ENCODE results near the gene MOSMO.
"Not testable (repeated sequence)": the region's sequence is repeated elsewhere in the genome, so short reads cannot be mapped to it uniquely, and the experiment has no call there.

Gene MOSMO

DNA sequence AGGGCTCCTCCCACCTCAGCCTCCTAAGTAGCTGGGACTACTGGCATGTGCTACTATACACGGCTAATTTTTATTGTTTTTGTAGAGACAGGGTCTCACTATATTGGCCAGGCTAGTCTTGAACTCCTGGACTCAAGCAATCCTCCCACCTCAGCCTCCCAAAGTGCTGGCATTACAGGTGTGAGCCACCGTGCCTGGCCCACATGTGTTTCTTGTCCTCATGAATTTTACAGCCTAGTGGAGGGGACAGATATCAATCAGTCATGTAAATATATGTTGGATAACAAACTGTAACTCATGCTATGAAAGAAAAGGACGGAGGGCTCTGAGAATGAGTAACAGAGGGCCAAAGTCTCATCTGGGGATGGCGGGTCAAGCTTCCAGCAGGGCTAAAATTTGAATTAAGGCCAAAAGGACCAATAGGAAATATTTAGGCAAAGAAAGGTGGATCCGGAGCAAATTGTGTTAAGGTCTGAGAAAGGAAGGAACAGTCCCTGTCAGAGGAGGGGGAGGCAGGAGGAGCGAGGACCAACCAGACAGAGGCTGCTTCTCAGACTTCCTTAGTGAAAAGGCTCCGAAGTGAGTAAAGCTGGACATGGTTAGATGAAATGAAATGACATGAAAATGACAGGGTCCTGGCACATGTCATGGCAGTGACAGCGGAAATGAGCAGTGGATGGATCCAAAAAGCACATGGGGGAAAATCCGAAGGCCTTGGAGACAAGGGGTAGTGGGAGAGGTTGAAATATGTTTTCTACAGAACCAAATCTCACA, 10.8 kb upstream of the MOSMO start:
- Mint-ChIP-seq H3K4me1 (peaks cover 5% of the 10 kb centered on the region), H3K27me3 (ENCODE audit: low read depth, poor library complexity) (peaks cover 38% of the 10 kb centered on the region), H3K4me3 (no peak overlapping the region), H3K9me3 (no peaks in the 10 kb centered on the region), H3K36me3 (ENCODE audit: low read depth) (no peaks in the 10 kb centered on the region), H3K27ac (peak overlapping the region; percentile 47)
- TF ChIP-seq, protein P1, sequence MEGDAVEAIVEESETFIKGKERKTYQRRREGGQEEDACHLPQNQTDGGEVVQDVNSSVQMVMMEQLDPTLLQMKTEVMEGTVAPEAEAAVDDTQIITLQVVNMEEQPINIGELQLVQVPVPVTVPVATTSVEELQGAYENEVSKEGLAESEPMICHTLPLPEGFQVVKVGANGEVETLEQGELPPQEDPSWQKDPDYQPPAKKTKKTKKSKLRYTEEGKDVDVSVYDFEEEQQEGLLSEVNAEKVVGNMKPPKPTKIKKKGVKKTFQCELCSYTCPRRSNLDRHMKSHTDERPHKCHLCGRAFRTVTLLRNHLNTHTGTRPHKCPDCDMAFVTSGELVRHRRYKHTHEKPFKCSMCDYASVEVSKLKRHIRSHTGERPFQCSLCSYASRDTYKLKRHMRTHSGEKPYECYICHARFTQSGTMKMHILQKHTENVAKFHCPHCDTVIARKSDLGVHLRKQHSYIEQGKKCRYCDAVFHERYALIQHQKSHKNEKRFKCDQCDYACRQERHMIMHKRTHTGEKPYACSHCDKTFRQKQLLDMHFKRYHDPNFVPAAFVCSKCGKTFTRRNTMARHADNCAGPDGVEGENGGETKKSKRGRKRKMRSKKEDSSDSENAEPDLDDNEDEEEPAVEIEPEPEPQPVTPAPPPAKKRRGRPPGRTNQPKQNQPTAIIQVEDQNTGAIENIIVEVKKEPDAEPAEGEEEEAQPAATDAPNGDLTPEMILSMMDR (IDR thresholded peaks at IDR 0.05): no peak
- no peak for DNase-seq

DNA sequence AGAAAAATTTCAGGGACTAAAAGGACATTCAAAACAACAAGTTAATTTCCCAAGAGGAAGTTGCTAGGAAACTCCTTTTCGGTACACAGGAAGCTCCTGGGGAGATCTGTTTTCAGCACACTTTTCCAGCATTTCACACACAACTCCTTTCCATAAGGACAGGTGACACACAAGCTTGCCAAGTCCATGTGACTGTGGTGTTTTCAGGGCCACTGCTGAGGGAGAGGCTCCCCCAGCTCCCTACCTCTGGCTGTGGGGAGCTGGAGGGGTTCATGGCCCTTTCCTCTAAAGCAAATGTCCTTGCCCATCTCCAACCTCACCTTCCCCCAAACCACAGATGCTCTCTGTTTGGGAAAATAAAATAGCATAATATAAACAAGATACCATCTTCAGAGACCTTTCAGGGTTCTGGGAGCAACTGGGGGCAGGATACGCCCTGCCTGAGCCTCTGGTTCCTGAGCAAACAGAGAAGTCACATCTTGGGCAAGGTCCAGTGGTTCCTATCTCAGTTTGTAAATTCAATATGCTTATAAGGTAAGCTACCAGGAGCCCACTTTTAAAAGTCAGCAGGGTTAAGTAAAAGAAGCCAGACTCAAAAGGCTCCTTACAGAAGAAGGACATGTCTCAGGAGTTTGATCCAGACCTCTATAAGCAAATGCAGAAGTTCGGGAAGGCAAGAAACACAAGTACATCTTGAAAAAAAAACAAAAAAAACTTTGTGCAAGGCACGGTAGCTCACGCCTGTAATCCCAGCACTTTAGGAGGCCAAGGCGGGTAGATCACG, 10.0 kb upstream of the MOSMO start:
- peaks cover 5% of the 10 kb centered on the region for H3K4me1 Mint-ChIP-seq
- no peak overlapping the region for H3K27ac Mint-ChIP-seq
- H3K36me3 Mint-ChIP-seq (ENCODE audit: low read depth): no peaks in the 10 kb centered on the region
- TF ChIP-seq, protein P1 (IDR thresholded peaks at IDR 0.05): no peak
- peaks cover 38% of the 10 kb centered on the region for H3K27me3 Mint-ChIP-seq (ENCODE audit: low read depth, poor library complexity)
- no peaks in the 10 kb centered on the region for H3K9me3 Mint-ChIP-seq
- no peak for DNase-seq
- H3K4me3 Mint-ChIP-seq: no peak overlapping the region

DNA sequence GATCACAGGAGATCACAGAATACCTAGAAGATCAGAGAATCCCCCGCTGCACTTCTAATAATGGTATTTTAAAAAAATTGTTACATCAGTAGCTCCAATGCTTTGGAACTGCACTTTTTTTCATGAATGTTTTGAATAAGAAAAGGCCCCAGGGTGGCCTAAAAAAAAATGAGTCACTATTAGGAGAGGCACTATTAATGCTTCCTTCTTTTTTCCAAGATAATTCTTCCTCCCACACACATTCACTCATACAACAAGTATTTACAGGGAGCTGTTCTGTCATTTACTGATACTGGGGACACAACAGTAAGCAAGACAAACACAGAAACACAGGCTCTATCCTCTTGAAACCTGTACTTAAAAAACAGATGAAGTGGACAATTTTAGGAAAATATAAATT, 6.3 kb upstream of the MOSMO start:
- no peak overlapping the region for H3K27ac Mint-ChIP-seq
- H3K4me3 Mint-ChIP-seq: no peak overlapping the region
- peaks cover 65% of the 10 kb centered on the region for H3K27me3 Mint-ChIP-seq (ENCODE audit: low read depth, poor library complexity)
- H3K9me3 Mint-ChIP-seq: no peaks in the 10 kb centered on the region
- no peaks in the 10 kb centered on the region for H3K36me3 Mint-ChIP-seq (ENCODE audit: low read depth)
- TF ChIP-seq, protein P1 (IDR thresholded peaks at IDR 0.05): no peak
- no peak for DNase-seq
- H3K4me1 Mint-ChIP-seq: peaks cover 22% of the 10 kb centered on the region

DNA sequence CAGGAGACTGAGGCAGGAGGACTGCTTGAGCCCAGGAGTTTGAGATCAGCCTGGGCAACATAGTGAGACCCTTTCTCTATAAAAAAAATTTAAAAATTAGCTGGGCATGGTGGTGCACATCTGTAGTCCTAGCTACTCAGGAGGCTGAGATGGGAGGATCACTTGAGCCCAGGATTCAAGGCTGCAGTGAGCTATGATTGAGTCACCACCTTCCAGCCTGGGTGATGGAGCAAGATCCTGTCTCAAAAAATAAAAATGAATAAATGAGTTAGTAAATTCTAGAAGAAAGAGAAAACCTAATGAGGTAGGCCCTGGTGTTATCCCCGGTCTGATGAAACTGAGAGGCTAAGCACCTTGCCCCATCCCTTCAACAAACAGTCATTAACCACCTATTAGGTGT, 5.9 kb upstream of the MOSMO start:
- not testable (repeated sequence) for H3K9me3 Mint-ChIP-seq; DNase-seq; H3K36me3 Mint-ChIP-seq (ENCODE audit: low read depth); H3K27ac Mint-ChIP-seq; H3K4me3 Mint-ChIP-seq
- Mint-ChIP-seq H3K4me1 (peaks cover 27% of the 10 kb centered on the region), H3K27me3 (ENCODE audit: low read depth, poor library complexity) (peaks cover 66% of the 10 kb centered on the region)

DNA sequence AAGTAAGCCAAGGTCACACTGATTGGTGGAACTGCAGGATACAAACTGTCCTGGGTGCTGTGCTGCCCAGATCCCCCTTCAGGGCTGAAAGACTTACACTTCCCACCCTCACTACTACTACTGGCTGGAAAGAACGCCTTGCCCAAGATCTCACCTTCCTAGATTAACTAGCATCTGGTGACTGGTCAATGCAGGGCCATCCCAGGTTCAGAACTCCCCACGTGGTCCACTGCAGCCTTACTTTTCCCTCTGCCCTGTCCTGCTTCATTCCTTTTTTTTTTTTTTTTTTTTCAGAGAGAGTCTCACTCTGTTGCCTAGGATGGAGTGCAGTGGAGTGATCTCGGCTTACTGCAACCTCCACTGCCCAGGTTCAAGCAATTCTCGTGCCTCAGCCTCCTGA, 4.7 kb upstream of the MOSMO start:
- Mint-ChIP-seq H3K4me1 (peaks cover 31% of the 10 kb centered on the region), H3K27ac (no peak overlapping the region), H3K4me3 (no peak overlapping the region), H3K27me3 (ENCODE audit: low read depth, poor library complexity) (peaks cover 62% of the 10 kb centered on the region), H3K9me3 (no peaks in the 10 kb centered on the region), H3K36me3 (ENCODE audit: low read depth) (no peaks in the 10 kb centered on the region)
- DNase-seq: no peak
- TF ChIP-seq, protein P1 (IDR thresholded peaks at IDR 0.05): no peak

DNA sequence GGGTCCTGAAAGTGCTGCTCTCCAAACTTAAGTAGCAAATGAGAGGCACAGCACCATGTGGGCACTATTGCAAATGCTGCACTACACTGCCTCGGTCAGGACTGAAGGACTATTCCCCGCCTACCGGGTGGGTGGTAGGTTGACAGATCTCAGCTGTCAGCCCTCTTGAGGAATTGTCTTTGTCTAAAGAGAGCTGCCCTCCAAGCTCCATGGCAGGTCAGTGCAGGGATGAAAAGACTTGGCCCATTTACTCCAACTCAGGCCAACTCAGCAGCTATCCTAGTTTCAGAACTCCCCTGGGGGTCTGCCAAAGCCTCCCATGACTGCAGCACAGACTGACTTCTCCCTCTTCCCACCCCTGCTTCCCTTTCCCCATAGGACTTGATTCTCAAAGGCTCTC, 3.6 kb upstream of the MOSMO start:
- Mint-ChIP-seq H3K9me3 (no peaks in the 10 kb centered on the region), H3K4me1 (peaks cover 36% of the 10 kb centered on the region), H3K27ac (no peak overlapping the region), H3K27me3 (ENCODE audit: low read depth, poor library complexity) (peaks cover 62% of the 10 kb centered on the region), H3K36me3 (ENCODE audit: low read depth) (no peaks in the 10 kb centered on the region), H3K4me3 (no peak overlapping the region)
- TF ChIP-seq, protein P1 (IDR thresholded peaks at IDR 0.05): no peak
- no peak for DNase-seq
